ENCODE data around the gene OBSCN.

OBSCN gene

GRCh38 chr1:228362141-228362883 lies 154.5 kb downstream of the OBSCN start:
- DNase-seq: no peak

DNA sequence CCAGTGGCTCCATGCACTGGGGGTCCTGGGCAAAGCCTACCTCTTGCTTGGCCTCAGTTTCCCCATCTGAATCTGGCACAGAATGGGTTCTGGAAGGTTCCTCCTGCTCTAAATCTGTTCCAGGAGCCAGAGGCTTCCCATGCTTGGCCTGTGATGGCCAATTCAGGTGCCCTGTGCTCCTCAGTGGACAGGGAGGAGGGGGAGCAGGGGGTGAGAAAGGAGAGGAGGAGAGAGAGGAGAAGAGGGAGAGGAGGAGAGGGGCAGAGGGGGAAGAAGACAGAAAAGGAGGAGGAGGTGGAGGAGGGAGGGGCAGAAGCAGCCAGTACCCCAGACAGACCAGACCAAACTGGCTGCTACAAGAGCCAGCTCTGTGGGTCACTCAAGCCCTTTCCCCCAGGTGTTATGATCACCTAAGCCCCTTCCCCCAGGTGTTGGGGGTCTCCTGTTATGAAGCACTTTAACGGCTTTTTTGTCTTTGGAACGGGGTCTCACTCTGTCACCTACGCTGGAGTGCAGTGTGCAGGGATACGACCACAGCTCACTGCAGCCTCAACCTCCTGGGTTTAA lies 155.1 kb downstream of the OBSCN start:
- DNase-seq: no peak

- no peak for DNase-seq
Measured at GRCh38 chr1:228363686-228364067, 155.8 kb downstream of the OBSCN start.

- no peak for DNase-seq
Measured at GRCh38 chr1:228364068-228364705, 156.3 kb downstream of the OBSCN start.

GRCh38 chr1:228364706-228365213 lies 156.9 kb downstream of the OBSCN start:
- no peak for DNase-seq

DNA sequence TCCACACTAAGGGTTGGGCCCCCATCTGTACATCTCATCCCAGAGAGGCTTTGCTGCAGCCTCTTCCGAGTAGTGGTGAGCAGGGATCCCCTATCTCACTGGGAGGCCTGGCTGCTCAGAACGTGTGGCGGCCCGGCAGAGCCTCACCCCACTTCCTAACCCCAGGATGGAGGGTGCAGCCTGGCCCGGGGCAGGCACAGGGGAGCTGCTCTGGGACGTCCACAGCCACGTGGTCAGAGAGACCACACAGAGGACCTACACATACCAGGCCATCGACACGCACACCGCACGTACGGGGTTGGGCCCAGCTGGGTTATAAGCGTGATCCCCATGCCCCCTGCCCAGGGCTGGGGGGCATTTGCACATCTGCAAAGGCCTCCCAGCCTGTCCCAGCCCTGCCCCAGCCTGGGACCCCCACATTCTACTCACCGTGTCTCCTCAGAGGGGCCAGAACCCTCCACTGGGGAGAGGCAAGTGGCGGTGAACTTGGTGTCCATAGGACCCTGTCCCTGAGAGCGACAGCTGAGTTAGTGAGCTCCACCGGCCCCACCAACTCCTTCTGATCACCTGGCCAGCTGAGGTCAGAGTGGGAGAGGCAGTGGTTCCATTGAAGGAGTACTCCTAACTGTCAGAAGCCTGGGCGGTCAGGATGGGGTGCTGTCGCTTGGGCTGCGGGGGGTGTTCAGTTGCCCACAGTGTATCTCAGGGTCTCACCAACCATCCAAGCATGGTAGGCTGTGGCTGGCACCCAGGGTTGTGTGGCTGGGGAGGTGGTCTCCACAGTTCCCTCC lies 157.6 kb downstream of the OBSCN start:
- no peak for DNase-seq

GRCh38 chr1:228366062-228366865 lies 158.4 kb downstream of the OBSCN start:
- DNase-seq: no peak

DNA sequence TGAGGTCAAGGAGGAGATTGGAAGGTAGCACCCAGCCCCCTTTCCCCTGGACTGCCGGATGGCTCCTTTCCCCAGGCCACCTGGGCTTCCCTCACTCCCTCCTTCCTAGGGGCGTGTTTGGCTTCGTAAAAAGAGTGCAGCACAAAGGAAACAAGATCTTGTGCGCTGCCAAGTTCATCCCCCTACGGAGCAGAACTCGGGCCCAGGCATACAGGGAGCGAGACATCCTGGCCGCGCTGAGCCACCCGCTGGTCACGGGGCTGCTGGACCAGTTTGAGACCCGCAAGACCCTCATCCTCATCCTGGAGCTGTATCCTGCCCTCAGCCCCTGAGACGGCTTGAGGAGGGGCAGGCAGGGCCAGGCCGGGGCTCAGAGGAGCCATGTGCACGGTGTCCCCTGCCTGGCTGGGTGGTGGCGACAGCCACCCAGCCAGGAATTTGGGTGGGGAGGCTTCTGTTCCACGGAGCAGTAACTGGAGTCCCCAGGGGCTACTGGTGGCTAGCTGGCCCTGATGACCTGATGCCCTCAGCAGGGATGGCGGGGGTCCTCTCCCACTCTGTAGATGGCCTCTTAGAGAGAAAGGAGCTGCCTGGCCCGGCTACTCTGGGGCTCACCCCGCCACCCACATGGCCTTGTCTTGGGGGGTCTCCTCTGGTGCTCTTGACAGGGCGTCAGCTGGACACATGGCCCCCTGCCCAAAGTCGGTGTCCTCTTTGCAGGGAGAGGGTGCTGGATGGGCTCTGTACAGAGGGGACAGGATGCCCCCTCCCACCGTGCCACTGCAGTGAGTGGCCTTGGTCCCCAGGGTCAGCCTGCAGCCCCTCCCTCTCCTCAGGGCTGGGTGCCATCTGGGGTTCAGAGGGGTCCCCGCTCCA lies 159.3 kb downstream of the OBSCN start:
- DNase-seq: no peak

- DNase-seq: no peak
Measured at GRCh38 chr1:228367798-228368791, 160.3 kb downstream of the OBSCN start.

- no peak for DNase-seq
Measured at GRCh38 chr1:228368801-228369607, 161.2 kb downstream of the OBSCN start.

DNA sequence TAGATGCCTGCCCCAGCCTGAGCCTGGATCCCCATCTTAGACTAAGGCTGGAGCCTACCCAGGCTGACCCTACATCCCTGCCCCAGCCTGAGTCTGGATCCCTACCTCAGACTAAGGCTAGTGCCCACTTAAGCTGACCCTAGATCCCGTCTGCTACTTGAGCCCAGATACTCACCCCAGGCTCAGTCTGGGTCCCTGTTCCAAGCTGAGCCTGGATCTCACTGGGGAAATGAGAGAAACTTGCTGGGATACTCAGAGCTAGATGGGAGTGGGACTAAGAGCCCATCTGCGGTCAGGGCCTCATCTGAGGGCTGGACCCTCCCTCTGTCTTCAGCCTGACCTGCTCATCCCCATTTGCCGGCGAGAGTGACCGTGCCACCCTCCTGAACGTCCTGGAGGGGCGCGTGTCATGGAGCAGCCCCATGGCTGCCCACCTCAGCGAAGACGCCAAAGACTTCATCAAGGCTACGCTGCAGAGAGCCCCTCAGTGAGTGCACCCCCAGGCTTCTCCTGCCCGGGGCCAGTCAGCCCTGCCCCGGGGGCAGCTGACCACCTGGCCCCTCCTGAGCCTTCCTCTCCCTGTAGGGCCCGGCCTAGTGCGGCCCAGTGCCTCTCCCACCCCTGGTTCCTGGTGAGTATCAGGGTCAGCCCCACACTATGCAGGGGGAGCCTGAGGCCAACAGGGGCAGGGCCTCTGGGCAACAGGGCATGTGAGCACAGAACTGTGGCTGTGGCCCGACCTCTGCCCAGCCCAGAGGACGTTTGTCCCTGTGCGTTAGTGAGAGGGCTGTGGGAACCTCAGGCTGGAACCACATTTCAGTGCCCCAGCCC lies 162.0 kb downstream of the OBSCN start:
- DNase-seq: no peak

DNA sequence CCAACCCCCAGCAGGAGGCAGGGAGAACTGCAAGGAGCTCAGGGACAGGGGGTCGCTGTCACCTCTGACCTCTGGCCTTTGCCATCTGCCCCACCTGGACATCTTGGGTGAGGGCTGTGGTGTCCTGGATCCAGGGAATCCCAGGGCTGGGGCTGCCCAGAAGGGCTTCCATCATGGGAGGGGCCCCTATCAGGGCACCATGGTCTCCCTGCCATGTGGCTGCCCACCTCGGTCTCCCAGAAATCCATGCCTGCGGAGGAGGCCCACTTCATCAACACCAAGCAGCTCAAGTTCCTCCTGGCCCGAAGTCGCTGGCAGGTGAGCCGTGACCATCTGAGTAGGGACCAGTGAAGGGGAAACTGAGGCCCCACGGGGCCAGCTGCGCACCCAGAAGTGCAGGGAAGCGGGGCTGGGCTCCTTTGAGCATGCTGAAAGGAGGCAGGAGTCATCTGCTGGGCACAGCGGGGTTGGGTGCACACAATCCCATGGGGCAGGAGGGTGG lies 162.6 kb downstream of the OBSCN start:
- no peak for DNase-seq

- DNase-seq: no peak
Measured at GRCh38 chr1:228370941-228371740, 163.3 kb downstream of the OBSCN start.

GRCh38 chr1:228371741-228372182 lies 163.9 kb downstream of the OBSCN start:
- no peak for DNase-seq

- no peak for DNase-seq
Measured at GRCh38 chr1:228372183-228373003, 164.5 kb downstream of the OBSCN start.

DNA sequence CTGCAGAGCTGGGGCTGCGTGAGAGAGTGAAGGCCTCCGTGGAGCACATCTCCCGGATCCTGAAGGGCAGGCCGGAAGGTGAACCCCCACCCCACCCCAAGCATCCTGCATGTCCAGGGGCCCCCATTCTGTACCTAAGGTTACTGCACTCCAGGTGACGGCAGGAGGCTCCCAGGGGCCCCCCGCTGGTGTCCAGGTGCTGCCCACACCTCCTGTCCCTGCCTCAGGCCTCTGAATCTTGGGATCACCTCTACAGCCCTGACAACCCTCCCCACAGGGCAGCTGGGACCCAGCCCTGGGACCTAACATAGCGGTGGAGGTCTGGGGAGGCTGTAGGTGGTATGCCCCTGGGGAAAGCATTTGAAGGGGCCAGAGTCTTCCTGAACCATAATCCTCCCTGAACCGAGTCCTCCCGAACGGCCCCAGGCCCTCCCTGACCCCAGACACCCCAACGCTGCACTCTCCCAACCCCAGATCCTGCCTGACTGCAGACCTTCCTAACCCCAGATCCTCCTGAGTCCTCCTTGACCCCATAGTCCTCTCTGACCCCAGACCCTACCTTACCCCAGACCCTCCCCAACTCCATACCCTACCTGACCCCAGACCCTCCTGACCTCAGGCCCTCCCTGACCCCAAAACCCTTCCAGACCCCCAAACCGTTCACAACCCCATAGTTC lies 165.3 kb downstream of the OBSCN start:
- DNase-seq: no peak

All from SIG-M5 (cell line).